SK-N-SH (cell line): Measurements from ENCODE around the gene PDCD11. TPM values are rescaled to one million over a fixed set of nuclear protein-coding genes. Genes with fewer than 3 reads are reported as not detected.

ENCODE experiments used
- CTCF ChIA-PET: fragments of 300-600, 350-600 bp; formaldehyde crosslinking; extraction: SDS; loops from one replicate; lab custom pipeline; 2021; lab: Yijun Ruan, JAX
- POLR2A ChIA-PET: fragments of 350-600 bp; sonication (Branson Sonifier 250); formaldehyde crosslinking; extraction: SDS; loops from one replicate; lab custom pipeline; 2020; ENCODE audit warnings: antibody characterized with exemption, inconsistent platforms; lab: Yijun Ruan, JAX
- DNase-seq: peaks from one replicate; pipeline ENCODE4 v3.0.0; 2012
- H2AFZ ChIP-seq: fragments of 200-600 bp; sonication (generic); 2 replicates; pipeline ENCODE4 v1.8.1; 2016; ENCODE audit warnings: antibody characterized with exemption, mild to moderate bottlenecking, low read depth
- H3F3A ChIP-seq: fragments of 200-600 bp; sonication (generic); replicated peaks from 2 replicates; pipeline ENCODE3; 2016; ENCODE audit warnings: antibody characterized with exemption, mild to moderate bottlenecking; ENCODE audit not compliant: insufficient read depth
- H3K27ac ChIP-seq, 2 experiments: fragments of 200-500 bp in 1 of 2; fragments of 200-600 bp in 1 of 2; sonication (Bioruptor generic) in 1 of 2; sonication (generic), shearing (Covaris generic) in 1 of 2; 2 replicates each; pipeline versions ENCODE4 v1.5.1 to v1.6.1; 2014 to 2016; ENCODE audit warnings: low read depth in 2 of 2, inconsistent platforms in 1 of 2, low read length in 1 of 2, mild to moderate bottlenecking in 1 of 2, mixed read lengths in 1 of 2
- H3K27me3 ChIP-seq: fragments of 200-600 bp; sonication (generic), shearing (Covaris generic); 2 replicates; pipeline ENCODE4 v1.6.1; 2016; ENCODE audit warnings: mixed run types; ENCODE audit not compliant: insufficient read depth
- H3K36me3 ChIP-seq, 2 experiments: fragments of 200-500 bp in 1 of 2; fragments of 200-600 bp in 1 of 2; sonication (Bioruptor generic) in 1 of 2; sonication (generic) in 1 of 2; replicated peaks in 1 of 2; 2 replicates each; pipeline versions ENCODE3 to v1.5.1; 2014 to 2016; ENCODE audit warnings: low read length in 1 of 2, mild to moderate bottlenecking in 1 of 2; ENCODE audit not compliant: insufficient read depth in 2 of 2, control insufficient read depth in 1 of 2
- H3K4me1 ChIP-seq, 2 experiments: fragments of 200-500 bp in 1 of 2; fragments of 200-600 bp in 1 of 2; sonication (Bioruptor generic) in 1 of 2; sonication (generic), shearing (Covaris generic) in 1 of 2; 2 replicates each; pipeline versions ENCODE4 v1.5.1 to v1.6.1; 2014 to 2016; ENCODE audit warnings: low read depth in 1 of 2, low read length in 1 of 2, mixed run types in 1 of 2; ENCODE audit not compliant: insufficient read depth in 2 of 2, control insufficient read depth in 1 of 2
- H3K4me2 ChIP-seq: fragments of 200-600 bp; sonication (generic), shearing (Covaris generic); 2 replicates; pipeline ENCODE4 v1.6.1; 2017; ENCODE audit warnings: mixed run types
- H3K4me3 ChIP-seq, 2 experiments: fragments of 200-500 bp in 1 of 2; fragments of 200-600 bp in 1 of 2; sonication (Bioruptor generic) in 1 of 2; sonication (generic), shearing (Covaris generic) in 1 of 2; 2 replicates each; pipeline versions ENCODE4 v1.5.1 to v1.8.1; 2014 to 2016; ENCODE audit warnings: low read depth in 2 of 2, inconsistent platforms in 1 of 2, low read length in 1 of 2, mild to moderate bottlenecking in 1 of 2, mixed read lengths in 1 of 2, moderate library complexity in 1 of 2
- H3K79me2 ChIP-seq: fragments of 200-600 bp; sonication (generic); 2 replicates; pipeline ENCODE4 v1.8.1; 2017; ENCODE audit warnings: mild to moderate bottlenecking; ENCODE audit not compliant: insufficient read depth
- H3K9ac ChIP-seq: fragments of 200-600 bp; sonication (generic); 2 replicates; pipeline ENCODE4 v1.6.1; 2017; ENCODE audit warnings: mixed run types
- H3K9me2 ChIP-seq: fragments of 200-600 bp; sonication (generic); 2 replicates; pipeline ENCODE4 v1.6.1; 2017; ENCODE audit warnings: mixed run types
- H3K9me3 ChIP-seq: fragments of 200-600 bp; sonication (generic); 2 replicates; pipeline ENCODE4 v1.6.1; 2017; ENCODE audit warnings: mixed run types, mild to moderate bottlenecking, moderate library complexity
- H4K20me1 ChIP-seq: fragments of 200-600 bp; sonication (generic); 2 replicates; pipeline ENCODE4 v1.6.1; 2017; ENCODE audit warnings: mild to moderate bottlenecking, mixed run types; ENCODE audit not compliant: insufficient read depth
- CHD2 ChIP-seq: fragments of 150-350 bp; IDR thresholded peaks from 2 replicates; pipeline ENCODE4 v1.6.1; 2018; ENCODE audit warnings: low read length; ENCODE audit not compliant: partially characterized antibody
- CTCF ChIP-seq: fragments of 200-600 bp; sonication (generic); IDR thresholded peaks from 2 replicates; pipeline ENCODE4 v1.6.1; 2017; ENCODE audit warnings: antibody characterized with exemption, mild to moderate bottlenecking, moderate library complexity
- EP300 ChIP-seq, 2 experiments: IDR thresholded peaks; 2 replicates each; pipeline versions ENCODE4 v1.4.0 to v1.6.1; 2012; ENCODE audit warnings: borderline replicate concordance in 1 of 2, low read depth in 1 of 2, low read length in 1 of 2
- FOXJ3 ChIP-seq: sonication (generic); formaldehyde crosslinking; IDR thresholded peaks from 2 replicates; pipeline ENCODE4 v1.5.1; 2020; ENCODE audit warnings: mild to moderate bottlenecking, missing genetic modification reagents
- MEF2A ChIP-seq: IDR thresholded peaks from 2 replicates; pipeline ENCODE4 v1.4.0; 2012; ENCODE audit warnings: low read depth, borderline replicate concordance
- PBX3 ChIP-seq: IDR thresholded peaks from 2 replicates; pipeline ENCODE4; 2012
- RCOR1 ChIP-seq: fragments of 150-350 bp; IDR thresholded peaks from 2 replicates; pipeline ENCODE4 v1.6.1; 2017; ENCODE audit warnings: antibody characterized with exemption, low read length
- RXRA ChIP-seq: IDR thresholded peaks from 2 replicates; pipeline ENCODE4 v1.4.0; 2012; ENCODE audit warnings: low read depth, mild to moderate bottlenecking, borderline replicate concordance
- SIN3A ChIP-seq: IDR thresholded peaks from 2 replicates; pipeline ENCODE4 v1.6.1; 2012; ENCODE audit warnings: low read depth, mild to moderate bottlenecking, low read length, moderate library complexity, borderline replicate concordance
- SMC3 ChIP-seq: IDR thresholded peaks from 2 replicates; pipeline ENCODE4 v1.6.1; 2012; ENCODE audit warnings: low read depth, low read length, improper control_type of control experiment
- TAF1 ChIP-seq: IDR thresholded peaks from 2 replicates; pipeline ENCODE4 v1.6.1; 2012; ENCODE audit warnings: low read depth, mild to moderate bottlenecking, low read length, moderate library complexity, borderline replicate concordance
- TCF12 ChIP-seq: IDR thresholded peaks from 2 replicates; pipeline ENCODE4 v1.4.0; 2012
- TEAD4 ChIP-seq: IDR thresholded peaks from 2 replicates; pipeline ENCODE4 v1.4.0; 2012; ENCODE audit warnings: mild to moderate bottlenecking, borderline replicate concordance; ENCODE audit not compliant: insufficient read depth
- USF1 ChIP-seq: IDR thresholded peaks from 2 replicates; pipeline ENCODE4 v1.4.0; 2012; ENCODE audit warnings: low read depth, borderline replicate concordance
- YY1 ChIP-seq: IDR thresholded peaks from 2 replicates; pipeline ENCODE4 v1.4.0; 2012; ENCODE audit warnings: low read depth, mild to moderate bottlenecking
- WGBS: methylation state at CpG from one replicate; pipeline ENCODE4 v1.1.6; 2017; ENCODE audit warnings: low lambda C conversion rate; 5-methylcytosine and 5-hydroxymethylcytosine counted together
- polyA plus RNA-seq, 3 experiments: library from polyadenylated mRNA; depleted of rRNA; stranded (reverse); fragments of >200 nt; gene quantifications; 2 replicates each; pipeline ENCODE4 v1.2.3, GENCODE V29; 2012

Gene PDCD11
- polyA plus RNA-seq, 1 of the 3 experiments (the other 2 are of a cell fraction) = 29.8 TPM

GRCh38 chr10:103451831-103452505 is 55.5 kb downstream of the PDCD11 start, which contains the start of gene CALHM2:
TSS of gene CALHM2 (minus strand) at chr10:103452370. CDS start at chr10:103449941, 2,429 bp downstream.
- Histone ChIP-seq H3K9me3 (no peaks in the 10 kb centered on the region), H3K27ac (peak within 1 kb of the TSS in 1 of 2 experiments; percentile 48; a peak in 1 of 4 replicates), H3K4me2 (no peak within 1 kb of the TSS), H3K27me3 (no peaks in the 10 kb centered on the region), H3F3A (no peaks in the 10 kb centered on the region), H3K9me2 (no peaks in the 10 kb centered on the region), H3K4me1 (peaks cover 0 to 18% of the 10 kb centered on the region in 2 experiments; a peak in 1 of 4 replicates), H3K9ac (no peak within 1 kb of the TSS), H2AFZ (no peak within 1 kb of the TSS), H3K4me3 (peak within 1 kb of the TSS in 1 of 2 experiments; percentile 10; a peak in 1 of 4 replicates), H3K36me3 (peaks cover 7 to 10% of the 10 kb centered on the region in 2 experiments), H3K79me2 (no peaks in the 10 kb centered on the region)
- ChIA-PET CTCF (interaction anchor here (0.7 to 2.4 kb wide), 7 partner anchors 10 to 113 kb away, joined by 3 to 19 read pairs (median 5); partner anchors contain the start of gene CALHM3), POLR2A (no interaction called here)
- DNase-seq = peak; percentile 82
- 89% methylated on average over 16 of the region's 32 CpGs for WGBS
- TF ChIP-seq EP300 (IDR thresholded peaks at IDR 0.05; ENCODE audit: borderline replicate concordance in 1 of 2, low read depth in 1 of 2, low read length in 1 of 2) (no peak), SIN3A (no peak)
- TF ChIP-seq, all 33 proteins: peak for 0
- no peaks in the 10 kb centered on the region for H4K20me1 ChIP-seq

GRCh38 chr10:103452506-103453230 is 56.2 kb downstream of the PDCD11 start:
- Histone ChIP-seq H3K27ac (no peak overlapping the region), H3K9me2 (no peaks in the 10 kb centered on the region), H4K20me1 (no peaks in the 10 kb centered on the region), H3K4me2 (no peak overlapping the region), H3K4me1 (peaks cover 0 to 18% of the 10 kb centered on the region in 2 experiments; a peak in 1 of 4 replicates), H3K9ac (no peak overlapping the region), H3K9me3 (no peaks in the 10 kb centered on the region), H2AFZ (no peak overlapping the region), H3F3A (no peaks in the 10 kb centered on the region), H3K36me3 (peaks cover 5 to 6% of the 10 kb centered on the region in 2 experiments), H3K4me3 (no peak overlapping the region; a peak in 1 of 4 replicates), H3K27me3 (no peaks in the 10 kb centered on the region), H3K79me2 (no peaks in the 10 kb centered on the region)
- TF ChIP-seq TEAD4 (no peak), SMC3 (no peak), USF1 (no peak), EP300 (IDR thresholded peaks at IDR 0.05; ENCODE audit: borderline replicate concordance in 1 of 2, low read depth in 1 of 2, low read length in 1 of 2) (no peak), SIN3A (no peak), CHD2 (no peak), TCF12 (no peak), CTCF (no peak), PBX3 (no peak), FOXJ3 (CRISPR knock-in tag) (no peak), MEF2A (no peak), YY1 (no peak), TAF1 (no peak), RCOR1 (no peak), RXRA (no peak)
- POLR2A ChIA-PET = no interaction called here
- DNase-seq = no peak
- CTCF ChIA-PET = interaction anchor here (0.7 to 1.9 kb wide), 6 partner anchors 11 to 112 kb away, joined by 3 to 7 read pairs (median 5); no protein-coding TSS in a partner anchor
- WGBS = 85% methylated on average over 11 of the region's 27 CpGs
